HG03565 (cell line): Measurements from ENCODE around the gene CTSZ.
A peak's percentile ranks its signal among the peaks of the same experiment; 100 is the strongest.
"Not testable (repeated sequence)": the region's sequence is repeated elsewhere in the genome, so short reads cannot be mapped to it uniquely, and the experiment has no call there.

Experiments used
- ATAC-seq: cut with Tn5 transposase; IDR thresholded peaks from one replicate; pipeline ENCODE4 v1.9.1; 2021; ENCODE audit warnings: mild to moderate bottlenecking, moderate library complexity; ENCODE audit not compliant: unreplicated experiment

The CTSZ gene

DNA sequence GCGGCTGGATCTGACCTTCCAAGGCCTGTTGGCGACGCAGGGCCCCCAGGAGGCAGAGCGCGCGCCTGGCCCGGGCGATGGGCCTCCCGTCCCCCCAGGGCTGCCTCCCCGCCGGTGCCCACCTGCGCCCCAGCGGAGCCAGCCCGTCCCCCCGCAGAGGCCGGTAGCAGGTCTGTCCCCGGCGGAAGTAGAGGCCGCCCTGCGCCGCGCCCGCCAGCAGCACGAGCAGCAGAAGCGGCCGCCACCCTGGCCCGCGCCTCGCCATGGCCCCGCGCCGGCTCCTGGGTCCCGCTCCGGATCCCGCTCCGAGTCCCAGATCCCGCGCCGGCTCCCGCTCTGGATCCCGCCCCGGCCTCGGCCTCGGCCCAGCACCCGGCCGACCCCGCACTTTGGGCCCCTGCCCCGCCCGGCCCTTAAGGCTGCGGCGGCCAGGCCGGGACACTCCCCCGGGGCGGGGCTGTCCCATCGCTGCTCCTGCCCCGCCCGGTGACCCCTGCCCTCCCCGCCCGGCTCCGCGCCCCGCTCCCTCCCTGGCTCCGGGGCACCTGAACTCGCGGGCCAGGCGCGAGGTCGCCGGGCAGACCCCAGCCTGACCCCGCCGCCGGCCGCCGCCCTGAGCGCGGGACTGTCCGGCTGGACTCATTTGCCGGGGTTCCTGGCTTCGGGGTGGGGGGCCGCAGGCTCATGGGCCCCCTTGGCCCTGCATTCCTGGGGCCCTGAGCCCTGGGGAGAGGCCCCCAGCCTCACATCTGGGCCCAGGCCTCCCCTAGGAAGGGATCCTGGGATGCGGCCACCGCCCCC lies at the start of gene CTSZ:
CTSZ (minus strand) TSS at position 391 of the 801 bp plus-strand sequence; CDS start at position 265, 126 bp downstream.
- ATAC-seq = no peak

DNA sequence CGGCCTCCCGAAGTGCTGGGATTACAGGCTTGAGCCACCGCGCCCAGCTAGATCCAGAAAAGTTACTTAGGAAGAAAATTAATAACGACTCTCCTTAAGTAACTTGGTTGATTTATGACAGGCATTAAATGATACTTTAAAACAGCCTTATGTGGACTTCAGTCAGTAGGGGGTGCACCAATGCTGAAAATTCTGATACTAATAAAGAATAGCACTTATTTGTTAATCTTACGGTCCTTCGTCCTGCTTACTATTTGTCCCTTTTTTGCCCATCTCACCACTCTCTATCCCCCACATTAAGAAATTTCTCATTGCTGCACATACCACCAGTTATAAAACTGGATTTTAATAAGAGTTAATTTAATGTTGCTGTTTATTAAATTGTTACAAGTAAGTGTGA lies 48.2 kb upstream of the CTSZ start:
- ATAC-seq = no peak

DNA sequence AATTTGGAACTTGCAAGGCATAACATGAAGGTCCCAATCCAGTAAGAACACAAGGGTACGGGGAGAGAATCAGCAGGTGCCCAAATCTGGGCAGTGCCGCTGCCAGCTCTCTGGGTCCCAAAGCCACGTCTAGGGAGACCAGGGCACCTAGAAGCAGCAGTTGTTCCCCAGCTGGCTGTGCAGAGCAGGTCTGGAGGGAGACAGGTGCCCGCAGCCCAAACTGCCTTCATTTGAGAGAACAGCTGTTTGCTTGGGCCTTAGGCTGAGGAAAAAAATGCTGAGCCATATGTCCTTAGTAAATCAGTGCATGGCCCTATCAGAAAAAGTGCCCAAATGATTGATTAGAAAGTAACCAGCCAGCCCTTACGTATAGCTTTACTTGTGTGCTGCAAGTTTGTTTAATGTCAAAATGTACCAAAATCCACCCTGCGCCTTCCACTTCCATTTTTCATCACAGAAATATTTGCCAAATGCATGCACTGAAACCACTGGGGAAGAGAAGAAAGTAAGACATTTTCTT lies 44.7 kb upstream of the CTSZ start:
- ATAC-seq = no peak

DNA sequence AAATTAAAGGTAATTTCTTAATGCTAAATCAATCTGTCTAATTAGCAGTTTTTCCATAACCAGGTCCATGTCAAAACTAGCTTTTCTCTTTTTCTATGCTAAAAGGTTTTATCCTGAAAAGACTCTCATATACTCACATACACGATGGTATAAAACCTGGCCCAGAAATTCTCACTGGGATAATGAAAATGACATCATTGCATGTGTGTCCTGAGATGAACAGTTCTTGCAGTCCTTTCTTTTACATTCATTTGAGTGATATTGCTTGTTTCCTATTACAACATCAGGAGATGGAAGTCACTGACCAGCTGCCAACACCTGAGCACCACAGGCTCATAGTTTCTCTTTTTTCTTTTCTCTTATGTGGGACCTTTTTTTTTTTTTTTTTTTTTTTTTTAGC lies 43.4 kb upstream of the CTSZ start:
- ATAC-seq = no peak

DNA sequence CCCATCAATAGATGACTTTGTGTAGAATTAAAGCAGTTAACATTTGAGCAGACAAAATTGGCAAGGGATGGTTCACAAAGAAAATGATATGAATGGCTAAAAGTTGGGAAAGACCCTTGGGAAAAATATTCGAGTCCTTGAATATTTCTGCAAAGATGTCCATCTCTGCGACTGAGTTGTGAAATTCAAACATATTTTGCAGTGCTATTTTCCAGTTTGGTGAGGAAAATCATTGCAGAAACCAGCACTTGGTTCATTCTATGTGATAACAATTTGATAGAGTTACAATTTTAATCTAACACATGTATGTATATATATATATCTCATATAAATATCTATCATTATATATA lies 41.6 kb upstream of the CTSZ start:
- ATAC-seq = no peak

DNA sequence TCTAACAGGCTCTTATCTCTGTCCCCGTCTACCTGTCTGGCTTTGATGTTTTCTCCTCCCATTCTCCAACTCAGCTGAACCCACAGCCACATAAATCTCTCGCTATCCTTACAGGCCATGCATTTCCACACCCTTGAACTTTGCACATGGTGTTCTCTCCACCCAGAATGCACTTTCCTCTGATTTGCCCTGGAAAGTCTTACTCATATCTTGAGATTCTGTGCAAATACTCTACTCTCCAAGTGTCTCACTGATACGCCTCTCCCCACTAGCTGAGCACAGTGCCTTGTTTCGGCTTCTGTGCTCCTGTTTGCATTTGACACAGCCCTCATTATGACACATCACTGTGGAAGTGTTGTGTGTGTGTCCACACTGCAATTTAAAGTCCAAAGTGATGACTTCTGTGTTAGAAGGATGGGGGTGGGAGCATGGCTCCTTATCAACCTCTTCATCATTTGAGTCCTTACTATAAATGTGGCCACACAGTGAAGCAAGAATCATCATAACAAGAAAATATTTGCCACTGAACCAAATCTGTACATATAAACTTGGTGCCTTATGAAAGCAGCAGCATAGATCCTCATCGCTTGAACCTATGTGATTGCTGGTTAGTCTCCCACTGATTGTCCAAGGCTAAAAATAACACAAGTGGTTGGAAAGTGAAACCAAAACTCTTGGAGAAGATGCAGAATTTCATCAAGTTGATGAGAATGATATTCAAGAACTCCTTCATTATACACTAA lies 41.1 kb upstream of the CTSZ start:
- ATAC-seq = no peak

DNA sequence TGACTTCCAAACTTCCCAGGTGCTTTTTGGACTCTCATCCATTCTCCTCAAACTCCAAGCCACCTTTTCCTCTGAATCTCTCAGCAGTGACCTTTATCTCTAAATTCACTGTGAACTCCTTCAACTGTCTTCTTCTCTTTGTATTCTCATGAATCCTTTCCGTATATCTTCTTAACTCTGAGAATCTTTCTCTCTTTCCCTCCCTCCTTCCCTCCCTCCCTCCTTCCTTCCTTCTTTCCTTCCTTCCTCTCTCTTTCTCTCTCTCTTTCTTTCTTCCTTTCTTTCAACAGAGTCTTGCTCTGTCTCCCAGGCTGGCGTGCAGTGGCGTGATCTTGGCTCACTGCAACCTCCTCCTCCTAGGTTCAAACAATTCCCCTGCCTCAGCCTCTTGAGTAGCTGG lies 39.8 kb upstream of the CTSZ start:
- ATAC-seq = no peak

DNA sequence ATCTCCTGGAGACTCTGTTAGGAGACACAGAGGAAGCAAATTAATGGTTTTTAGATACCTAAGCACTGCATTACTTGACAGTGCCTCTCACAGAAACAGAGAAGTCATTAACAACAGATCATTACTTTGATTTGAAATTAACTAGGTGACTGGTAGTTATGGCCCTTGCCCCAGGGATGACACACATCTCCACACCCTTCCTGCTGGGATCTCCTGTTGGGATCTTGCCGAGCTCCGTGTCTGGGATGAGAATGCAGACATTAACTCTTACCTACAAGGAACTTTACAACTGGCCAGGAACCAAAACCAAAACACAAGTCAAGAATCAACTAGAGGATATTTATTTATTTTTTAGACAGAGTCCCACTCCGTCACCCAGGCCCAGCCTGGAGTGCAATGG lies 37.7 kb upstream of the CTSZ start:
- no peak for ATAC-seq

DNA sequence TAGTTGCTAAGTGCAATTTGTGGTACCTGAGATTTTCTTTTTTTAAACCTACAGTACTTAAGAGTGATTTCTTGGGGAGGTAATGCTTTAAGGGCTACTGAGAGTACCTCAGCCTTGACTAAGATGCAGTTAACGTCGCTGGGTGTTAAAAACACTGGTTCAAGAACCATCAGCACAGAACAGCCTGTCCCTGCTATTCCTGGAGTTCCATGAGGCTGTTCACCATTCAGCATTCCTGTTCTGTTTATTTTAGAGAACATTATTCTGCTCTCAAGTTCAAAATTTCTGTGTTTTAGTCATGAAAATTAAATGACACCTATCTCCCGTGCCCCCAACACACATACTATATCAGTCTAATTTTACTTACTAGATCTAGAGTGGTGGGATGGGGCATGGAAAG lies 37.2 kb upstream of the CTSZ start:
- ATAC-seq = no peak

DNA sequence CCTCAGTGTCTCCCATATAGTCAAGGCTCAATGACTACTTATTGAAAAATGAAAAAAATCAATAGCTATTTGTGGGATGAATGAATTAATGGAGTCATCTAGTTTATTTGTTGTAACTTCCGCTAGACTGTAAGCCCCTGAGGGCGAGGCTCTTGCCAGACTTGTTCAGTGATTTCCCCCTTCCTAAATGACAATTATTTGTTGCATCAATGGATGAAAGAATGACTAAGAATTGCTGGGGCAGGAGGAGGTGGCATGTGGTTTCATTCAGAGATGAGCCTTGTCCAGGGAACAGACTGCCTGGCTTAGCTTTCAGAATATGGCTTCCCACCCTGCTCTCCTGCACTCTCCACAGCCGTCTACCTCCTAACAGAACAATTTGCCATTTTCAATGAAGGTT lies 36.6 kb upstream of the CTSZ start:
- no peak for ATAC-seq

DNA sequence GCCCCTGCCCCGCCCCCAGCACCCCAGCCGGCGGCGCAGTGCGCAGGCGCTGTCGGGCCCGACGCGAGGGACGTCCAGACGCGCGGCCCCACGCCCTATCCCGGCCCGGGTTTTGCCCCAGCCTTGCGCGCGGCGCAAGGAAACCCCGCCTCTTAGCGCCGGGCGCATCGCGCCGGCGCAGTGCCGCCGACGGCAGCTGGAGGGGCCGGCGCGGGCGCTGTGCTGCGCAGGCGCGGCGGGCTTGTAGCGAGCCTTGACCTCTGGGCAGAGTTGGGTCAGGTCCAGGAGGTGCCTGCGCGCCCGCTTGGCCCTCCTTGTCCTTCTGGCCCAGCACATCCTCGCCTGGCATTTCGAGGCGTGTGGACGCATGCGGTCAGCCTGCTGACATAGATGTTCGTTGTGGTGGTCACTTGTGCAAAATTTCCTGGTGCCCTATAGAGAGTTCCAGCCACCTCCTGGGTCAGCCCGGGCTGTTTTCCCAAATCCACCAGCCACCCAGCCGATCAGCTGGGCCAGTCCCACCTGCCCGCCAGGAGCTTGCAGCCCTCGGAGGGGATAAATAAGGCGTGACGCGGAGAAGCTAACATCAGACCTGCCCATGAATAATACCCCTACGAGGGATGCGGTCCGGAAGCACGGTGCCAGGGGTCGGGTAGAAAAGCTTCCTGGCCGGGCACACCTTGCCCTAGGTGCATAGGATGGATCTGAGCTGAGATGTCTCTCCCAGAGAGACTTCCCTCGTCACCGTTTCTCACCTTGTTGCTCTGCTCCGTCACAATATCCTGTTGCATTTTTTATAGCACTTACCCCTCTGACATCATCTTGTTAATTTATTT lies 36.0 kb upstream of the CTSZ start:
- peak; percentile 92 for ATAC-seq

DNA sequence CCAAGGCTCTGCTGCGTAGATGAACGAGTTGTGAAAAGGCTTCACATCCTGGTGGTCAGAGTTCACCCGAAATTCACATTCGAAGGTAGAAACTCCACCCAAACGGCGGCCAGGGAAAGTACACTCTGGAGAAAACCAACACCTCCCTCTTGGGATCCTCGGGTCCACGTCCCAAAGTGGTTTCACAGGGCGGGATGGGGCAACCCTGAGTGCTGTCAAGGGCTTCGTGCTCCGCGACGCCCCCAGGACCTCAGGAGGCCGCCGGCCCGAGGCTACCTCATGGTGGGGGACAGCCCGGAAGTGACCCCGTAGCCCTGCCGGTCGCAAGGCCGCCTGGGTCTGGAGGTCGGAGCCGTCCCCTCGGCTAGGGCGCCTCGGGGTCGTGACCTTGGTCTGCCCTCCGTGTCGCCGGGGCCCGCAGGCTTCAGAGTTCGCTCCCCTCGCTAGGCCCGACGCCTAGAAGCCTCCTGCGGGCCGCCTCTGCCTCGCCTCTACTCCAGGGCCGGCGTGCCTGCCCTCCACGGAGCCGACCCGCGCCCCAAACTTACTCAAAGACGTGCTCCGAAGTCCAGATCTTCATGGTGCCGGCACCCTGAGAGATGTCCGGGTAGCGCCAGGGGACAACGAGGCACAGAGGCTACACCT lies 35.2 kb upstream of the CTSZ start, which contains the start of gene PRELID3B:
PRELID3B (minus strand) TSS at position 636 of the 645 bp plus-strand sequence; CDS start at position 580, 56 bp downstream.
- peak; percentile 12 for ATAC-seq

DNA sequence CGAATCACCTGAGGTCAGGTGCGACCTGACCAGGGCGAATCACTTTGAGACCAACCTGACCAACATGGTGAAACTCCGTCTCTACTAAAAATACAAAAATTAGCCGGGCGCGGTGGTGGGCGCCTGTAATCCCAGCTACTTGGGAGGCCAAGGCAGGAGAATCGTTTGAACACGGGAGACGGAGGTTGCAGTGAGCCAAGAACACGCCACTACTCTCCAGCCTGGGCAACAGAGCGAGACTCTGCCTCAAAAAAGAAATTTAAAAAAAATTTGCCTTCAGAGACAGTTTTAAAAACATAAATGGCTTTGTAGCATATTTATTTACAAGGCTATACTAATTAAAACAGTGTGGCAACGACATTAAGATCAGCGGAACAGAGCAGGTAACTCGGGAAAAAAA lies 34.4 kb upstream of the CTSZ start:
- not testable (repeated sequence) for ATAC-seq

DNA sequence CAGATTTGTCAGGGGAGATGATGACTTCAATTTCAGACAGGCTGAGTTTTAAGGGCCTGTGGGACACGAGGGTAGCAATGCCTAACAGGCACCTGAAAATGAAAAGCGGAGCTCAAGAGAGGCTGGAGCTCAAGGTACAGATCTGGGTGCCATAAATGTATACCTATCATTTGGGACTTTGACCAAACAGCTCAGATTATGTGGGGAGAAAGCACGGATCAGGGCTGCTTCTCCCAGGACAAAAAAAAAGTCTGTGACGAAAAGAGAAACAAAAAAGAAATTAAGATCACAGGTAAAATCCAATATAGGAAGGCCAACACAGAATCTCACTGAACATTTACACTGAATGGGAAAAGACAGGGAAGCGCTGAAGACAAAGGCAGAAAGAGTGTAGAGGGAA lies 33.6 kb upstream of the CTSZ start:
- no peak for ATAC-seq

DNA sequence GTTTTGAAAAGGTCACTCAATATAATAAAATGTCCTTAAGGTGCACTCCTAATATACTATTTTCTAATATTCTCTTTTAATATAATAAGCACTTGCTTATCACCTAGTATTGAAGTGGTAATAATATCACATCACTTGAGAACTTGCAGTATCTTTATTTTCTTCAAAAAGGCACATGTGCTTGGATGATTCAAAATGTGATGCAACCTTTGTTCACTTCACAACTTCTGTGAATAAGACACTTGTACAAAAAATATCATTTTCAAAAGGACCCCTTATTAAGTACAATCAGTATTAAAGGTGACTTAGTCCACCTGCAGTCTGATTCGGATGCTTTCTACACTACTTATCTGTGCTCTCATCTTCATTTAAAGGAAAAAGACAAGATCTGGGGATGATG lies 32.2 kb upstream of the CTSZ start:
- no peak for ATAC-seq

DNA sequence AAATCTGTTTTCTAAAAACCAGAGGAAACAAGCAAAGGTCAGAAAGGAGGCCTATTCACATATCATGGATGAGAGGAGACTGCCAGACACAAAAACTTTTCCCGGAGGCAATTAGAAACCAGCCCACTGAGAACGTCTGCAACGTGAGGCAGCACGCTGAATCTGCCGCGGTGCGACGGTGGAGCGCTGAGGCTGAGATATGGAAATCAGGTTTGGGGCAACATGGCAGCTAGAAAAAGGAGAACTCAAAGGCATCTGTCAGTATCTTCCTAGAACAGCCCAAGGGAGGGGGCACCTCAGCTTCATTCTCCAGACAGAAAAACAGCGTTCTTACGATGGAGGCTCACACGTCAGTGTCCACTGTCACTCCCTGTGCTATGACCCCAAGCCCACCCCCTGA lies 30.3 kb upstream of the CTSZ start:
- ATAC-seq = no peak

DNA sequence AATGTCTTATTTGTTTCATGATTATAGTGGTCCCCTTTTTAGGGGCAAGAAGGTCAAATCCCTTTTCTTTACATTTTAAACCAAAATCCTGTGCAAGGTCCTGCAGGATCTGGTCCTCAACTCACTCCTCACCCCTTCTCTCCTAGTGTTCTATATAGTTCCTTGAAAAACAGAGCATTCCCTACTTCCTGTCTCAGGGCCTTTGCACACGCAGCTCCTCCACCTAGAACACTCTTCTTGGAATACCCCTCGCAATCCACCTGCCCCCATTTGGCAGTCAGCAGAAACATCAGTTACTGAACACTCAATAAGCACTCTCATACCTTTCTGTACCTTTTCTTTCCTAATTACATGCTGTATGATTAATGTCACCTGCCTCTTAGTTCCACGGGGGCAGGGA lies 28.3 kb upstream of the CTSZ start:
- ATAC-seq = no peak

DNA sequence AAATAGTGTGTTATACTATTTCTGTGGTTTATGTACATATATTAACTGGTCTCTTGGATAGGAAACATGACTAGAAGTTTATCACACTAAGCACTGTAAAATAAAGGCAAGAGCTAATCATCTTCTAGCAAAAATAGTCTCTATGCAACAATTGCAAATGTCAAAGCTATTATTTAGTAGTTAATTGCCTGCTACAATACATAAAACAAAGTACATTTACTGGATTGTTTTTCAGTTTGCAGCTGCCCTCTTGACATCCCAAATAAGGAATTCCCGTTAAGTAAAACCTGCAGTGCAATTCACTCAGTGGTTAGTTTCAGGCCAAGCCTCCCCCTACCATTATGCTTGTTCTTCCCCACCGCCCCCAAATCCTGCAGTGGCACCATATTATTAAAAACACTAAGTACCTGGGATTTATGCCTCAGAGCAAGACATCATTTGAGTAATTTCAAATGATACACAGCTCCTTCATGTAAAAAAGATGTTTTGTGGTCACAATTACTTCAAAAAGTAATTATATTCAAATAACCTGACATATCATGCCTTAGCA lies 26.6 kb upstream of the CTSZ start:
- ATAC-seq = no peak

DNA sequence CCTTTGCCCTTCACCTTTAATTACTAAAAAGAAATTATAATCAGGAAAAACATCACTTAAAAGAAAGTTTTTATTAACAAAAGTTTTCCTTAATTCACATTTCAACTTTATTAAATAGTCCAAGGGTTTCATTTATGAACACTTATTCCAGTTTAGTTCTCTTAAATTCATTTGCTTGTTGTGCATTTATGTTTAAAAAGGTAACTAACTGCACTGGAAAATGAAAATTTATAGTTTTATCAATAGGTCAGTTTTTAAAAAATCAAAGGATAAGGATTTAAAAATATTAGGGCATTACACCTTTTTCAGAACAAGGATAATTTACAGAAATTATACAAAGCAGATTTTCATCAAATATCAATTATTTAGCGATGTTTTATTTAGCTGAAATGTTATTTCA lies 26.0 kb upstream of the CTSZ start:
- no peak for ATAC-seq

DNA sequence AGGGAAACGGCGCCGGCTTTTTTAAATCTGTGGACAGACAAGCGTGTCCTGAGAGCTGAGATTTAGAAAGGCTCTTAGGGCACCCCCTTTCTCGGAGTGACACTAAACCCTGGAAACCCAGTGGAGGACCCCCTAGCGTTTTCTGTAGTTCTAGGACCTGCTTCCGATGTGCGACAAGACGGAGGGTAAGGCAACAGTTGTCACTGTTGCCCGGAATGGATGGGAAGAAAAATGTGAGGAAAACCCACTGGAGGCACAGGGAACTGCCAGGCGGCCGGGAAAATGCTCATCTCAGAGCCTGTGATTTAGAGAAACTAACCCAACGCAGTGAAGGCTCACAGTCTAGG lies 25.6 kb upstream of the CTSZ start:
- ATAC-seq = no peak
